GM23338 (cell line): ENCODE measurements around the gene CMPK1. TPM values are rescaled to one million over a fixed set of nuclear protein-coding genes. Genes with fewer than 3 reads are reported as not detected.

Source experiments
- ATAC-seq: fragments of 200-7000 bp; cut with Tn5 transposase; 3 replicates; pipeline ENCODE4 v1.9.1; 2020
- DNase-seq: peaks from one replicate; pipeline ENCODE4 v3.0.0-alpha.2; 2015; ENCODE audit warnings: low spot score
- H2AFZ ChIP-seq: fragments of 200-600 bp; sonication (generic); 2 replicates; pipeline ENCODE4 v1.8.0; 2016; ENCODE audit warnings: antibody characterized with exemption, mild to moderate bottlenecking, moderate library complexity
- H3F3A ChIP-seq: fragments of 200-600 bp; sonication (generic); replicated peaks from 2 replicates; pipeline ENCODE4 v1.8.0; 2017; ENCODE audit warnings: antibody characterized with exemption, mixed run types, low read depth
- H3K27ac ChIP-seq: fragments of 200-600 bp; sonication (generic); 2 replicates; pipeline ENCODE4 v1.6.1; 2016; ENCODE audit warnings: low read depth
- H3K27me3 ChIP-seq: fragments of 200-600 bp; sonication (generic); 2 replicates; pipeline ENCODE4 v1.8.0; 2016; ENCODE audit warnings: mild to moderate bottlenecking, mixed run types, moderate library complexity; ENCODE audit not compliant: insufficient read depth
- H3K36me3 ChIP-seq: fragments of 200-600 bp; sonication (generic); 2 replicates; pipeline ENCODE4 v1.8.0; 2016; ENCODE audit warnings: mild to moderate bottlenecking; ENCODE audit not compliant: insufficient read depth
- H3K4me1 ChIP-seq: fragments of 200-600 bp; sonication (generic); 2 replicates; pipeline ENCODE4 v1.8.0; 2016; ENCODE audit warnings: mild to moderate bottlenecking, moderate library complexity; ENCODE audit not compliant: insufficient read depth
- H3K4me2 ChIP-seq: fragments of 200-600 bp; sonication (generic); 2 replicates; pipeline ENCODE4 v1.7.1; 2017; ENCODE audit warnings: mixed run types
- H3K4me3 ChIP-seq: fragments of 200-600 bp; sonication (generic); 2 replicates; pipeline ENCODE4 v1.6.1; 2016; ENCODE audit warnings: mixed run types
- H3K79me2 ChIP-seq: fragments of 200-600 bp; sonication (generic); replicated peaks from 2 replicates; pipeline ENCODE4 v1.8.0; 2017; ENCODE audit warnings: mild to moderate bottlenecking; ENCODE audit not compliant: insufficient read depth
- H3K9me2 ChIP-seq: fragments of 200-600 bp; sonication (generic); 2 replicates; pipeline ENCODE4 v1.8.0; 2017; ENCODE audit not compliant: insufficient read depth
- H4K20me1 ChIP-seq: fragments of 200-600 bp; sonication (generic); replicated peaks from 2 replicates; pipeline ENCODE4 v1.8.0; 2017; ENCODE audit warnings: mild to moderate bottlenecking; ENCODE audit not compliant: insufficient read depth
- H3K27ac Mint-ChIP-seq: 2 replicates; pipeline ENCODE4 v1.8.0; 2020; ENCODE audit warnings: inconsistent platforms, mild to moderate bottlenecking, moderate library complexity, mixed read lengths
- H3K27me3 Mint-ChIP-seq: 3 replicates; pipeline ENCODE4 v1.8.0; 2022; ENCODE audit warnings: low read depth, mild to moderate bottlenecking, moderate library complexity, mixed read lengths, inconsistent platforms; ENCODE audit not compliant: insufficient read depth, poor library complexity
- H3K36me3 Mint-ChIP-seq: 3 replicates; pipeline ENCODE4 v1.8.0; 2021; ENCODE audit warnings: low read depth, mild to moderate bottlenecking, inconsistent platforms, moderate library complexity, mixed read lengths
- H3K4me1 Mint-ChIP-seq: 3 replicates; pipeline ENCODE4 v1.8.0; 2020; ENCODE audit warnings: mild to moderate bottlenecking, inconsistent platforms, mixed read lengths
- H3K4me3 Mint-ChIP-seq: 3 replicates; pipeline ENCODE4 v1.8.0; 2021; ENCODE audit warnings: moderate library complexity, mild to moderate bottlenecking, inconsistent platforms, mixed read lengths
- H3K9me3 Mint-ChIP-seq: 3 replicates; pipeline ENCODE4 v1.8.0; 2020; ENCODE audit warnings: moderate library complexity, mild to moderate bottlenecking, inconsistent platforms, mixed read lengths
- CREB1 ChIP-seq: fragments of 250-450 bp; sonication (Bioruptor Pico); IDR thresholded peaks from 2 replicates; pipeline ENCODE4 v1.5.0; 2020; ENCODE audit warnings: low read depth, mild to moderate bottlenecking, moderate library complexity
- EZH2 ChIP-seq: fragments of 200-600 bp; sonication (generic); IDR thresholded peaks from one replicate; pipeline ENCODE4 v1.8.0; 2017; ENCODE audit warnings: antibody characterized with exemption, mild to moderate bottlenecking, low read depth; ENCODE audit not compliant: unreplicated experiment
- EZH2phosphoT487 ChIP-seq: fragments of 200-600 bp; sonication (generic); IDR thresholded peaks from one replicate; pipeline ENCODE4 v1.8.1; 2018; ENCODE audit warnings: antibody characterized with exemption; ENCODE audit not compliant: unreplicated experiment
- JUNB ChIP-seq: IDR thresholded peaks from one replicate; pipeline ENCODE4 v1.6.1; 2016; ENCODE audit warnings: antibody characterized with exemption; ENCODE audit not compliant: unreplicated experiment
- NANOG ChIP-seq: IDR thresholded peaks from 2 replicates; pipeline ENCODE4 v1.6.1; 2016; ENCODE audit warnings: antibody characterized with exemption, borderline replicate concordance
- POLR2AphosphoS5 ChIP-seq: IDR thresholded peaks from 2 replicates; pipeline ENCODE4 v1.6.1; 2016; ENCODE audit warnings: antibody characterized with exemption, low read depth
- ZNF114 ChIP-seq: fragments of 250-450 bp; sonication (Bioruptor Pico); IDR thresholded peaks from 2 replicates; pipeline ENCODE4 v1.5.0; 2020; ENCODE audit warnings: mild to moderate bottlenecking, moderate library complexity
- polyA plus RNA-seq: library from polyadenylated mRNA; unstranded; fragments of >200 nt; fragmentation: Nextera tagmentation; extraction: Ambion mirVana; gene quantifications from 2 replicates; pipeline ENCODE4 v1.2.1, GENCODE V29; 2016
- total RNA-seq: library from RNA; depleted of rRNA; stranded (reverse); fragments of >200 nt; shearing (Covaris generic); gene quantifications from 2 replicates; pipeline ENCODE4 v1.2.3, GENCODE V29; 2014
- TF ChIP-seq, protein P1 (sequence below): fragments of 250-450 bp; sonication (Bioruptor Pico); IDR thresholded peaks from 2 replicates; pipeline ENCODE4 v1.5.0; 2020; ENCODE audit warnings: mild to moderate bottlenecking, moderate library complexity
- TF ChIP-seq, protein P2 (sequence below), 2 experiments: fragments of 200-600 bp in 1 of 2; sonication (generic) in 1 of 2; conservative IDR thresholded peaks; 2 replicates each; pipeline versions ENCODE4 v1.5.1 to v1.6.1; 2016 to 2017; ENCODE audit warnings: antibody characterized with exemption in 2 of 2, low read depth in 2 of 2, mild to moderate bottlenecking in 2 of 2, moderate library complexity in 1 of 2

CMPK1 gene
- total and polyA plus RNA-seq, 2 experiments from 2014 or later, result 22.8 to 28.6 TPM

DNA sequence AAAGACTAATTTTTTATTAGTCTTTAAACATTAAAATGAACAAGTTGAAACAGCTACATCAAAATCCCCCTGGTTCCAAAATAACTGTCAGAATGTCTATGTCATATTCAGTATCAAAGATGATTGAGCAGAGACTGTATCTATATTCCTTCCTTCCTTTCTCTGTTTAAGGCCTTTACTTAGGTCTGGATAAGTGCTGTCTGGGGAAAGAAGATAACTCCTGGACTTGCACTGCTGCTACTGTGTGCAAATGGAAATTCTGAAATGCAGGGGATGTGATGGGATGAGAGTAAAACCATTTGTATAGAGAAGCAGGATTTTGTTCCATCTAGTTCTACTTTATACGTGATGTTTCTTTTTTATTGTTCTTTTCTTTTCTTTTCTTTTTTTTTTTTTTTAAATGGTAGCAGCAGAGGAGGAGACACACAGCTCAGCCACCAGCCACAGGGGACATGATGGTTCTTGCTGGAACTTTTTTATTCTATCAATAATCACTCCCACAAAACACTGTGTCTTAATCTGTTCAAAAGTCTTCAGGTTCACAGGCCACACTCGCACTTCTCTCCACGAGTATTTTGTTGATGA lies 48.9 kb downstream of the CMPK1 start (continued):
- TF ChIP-seq, protein P1, sequence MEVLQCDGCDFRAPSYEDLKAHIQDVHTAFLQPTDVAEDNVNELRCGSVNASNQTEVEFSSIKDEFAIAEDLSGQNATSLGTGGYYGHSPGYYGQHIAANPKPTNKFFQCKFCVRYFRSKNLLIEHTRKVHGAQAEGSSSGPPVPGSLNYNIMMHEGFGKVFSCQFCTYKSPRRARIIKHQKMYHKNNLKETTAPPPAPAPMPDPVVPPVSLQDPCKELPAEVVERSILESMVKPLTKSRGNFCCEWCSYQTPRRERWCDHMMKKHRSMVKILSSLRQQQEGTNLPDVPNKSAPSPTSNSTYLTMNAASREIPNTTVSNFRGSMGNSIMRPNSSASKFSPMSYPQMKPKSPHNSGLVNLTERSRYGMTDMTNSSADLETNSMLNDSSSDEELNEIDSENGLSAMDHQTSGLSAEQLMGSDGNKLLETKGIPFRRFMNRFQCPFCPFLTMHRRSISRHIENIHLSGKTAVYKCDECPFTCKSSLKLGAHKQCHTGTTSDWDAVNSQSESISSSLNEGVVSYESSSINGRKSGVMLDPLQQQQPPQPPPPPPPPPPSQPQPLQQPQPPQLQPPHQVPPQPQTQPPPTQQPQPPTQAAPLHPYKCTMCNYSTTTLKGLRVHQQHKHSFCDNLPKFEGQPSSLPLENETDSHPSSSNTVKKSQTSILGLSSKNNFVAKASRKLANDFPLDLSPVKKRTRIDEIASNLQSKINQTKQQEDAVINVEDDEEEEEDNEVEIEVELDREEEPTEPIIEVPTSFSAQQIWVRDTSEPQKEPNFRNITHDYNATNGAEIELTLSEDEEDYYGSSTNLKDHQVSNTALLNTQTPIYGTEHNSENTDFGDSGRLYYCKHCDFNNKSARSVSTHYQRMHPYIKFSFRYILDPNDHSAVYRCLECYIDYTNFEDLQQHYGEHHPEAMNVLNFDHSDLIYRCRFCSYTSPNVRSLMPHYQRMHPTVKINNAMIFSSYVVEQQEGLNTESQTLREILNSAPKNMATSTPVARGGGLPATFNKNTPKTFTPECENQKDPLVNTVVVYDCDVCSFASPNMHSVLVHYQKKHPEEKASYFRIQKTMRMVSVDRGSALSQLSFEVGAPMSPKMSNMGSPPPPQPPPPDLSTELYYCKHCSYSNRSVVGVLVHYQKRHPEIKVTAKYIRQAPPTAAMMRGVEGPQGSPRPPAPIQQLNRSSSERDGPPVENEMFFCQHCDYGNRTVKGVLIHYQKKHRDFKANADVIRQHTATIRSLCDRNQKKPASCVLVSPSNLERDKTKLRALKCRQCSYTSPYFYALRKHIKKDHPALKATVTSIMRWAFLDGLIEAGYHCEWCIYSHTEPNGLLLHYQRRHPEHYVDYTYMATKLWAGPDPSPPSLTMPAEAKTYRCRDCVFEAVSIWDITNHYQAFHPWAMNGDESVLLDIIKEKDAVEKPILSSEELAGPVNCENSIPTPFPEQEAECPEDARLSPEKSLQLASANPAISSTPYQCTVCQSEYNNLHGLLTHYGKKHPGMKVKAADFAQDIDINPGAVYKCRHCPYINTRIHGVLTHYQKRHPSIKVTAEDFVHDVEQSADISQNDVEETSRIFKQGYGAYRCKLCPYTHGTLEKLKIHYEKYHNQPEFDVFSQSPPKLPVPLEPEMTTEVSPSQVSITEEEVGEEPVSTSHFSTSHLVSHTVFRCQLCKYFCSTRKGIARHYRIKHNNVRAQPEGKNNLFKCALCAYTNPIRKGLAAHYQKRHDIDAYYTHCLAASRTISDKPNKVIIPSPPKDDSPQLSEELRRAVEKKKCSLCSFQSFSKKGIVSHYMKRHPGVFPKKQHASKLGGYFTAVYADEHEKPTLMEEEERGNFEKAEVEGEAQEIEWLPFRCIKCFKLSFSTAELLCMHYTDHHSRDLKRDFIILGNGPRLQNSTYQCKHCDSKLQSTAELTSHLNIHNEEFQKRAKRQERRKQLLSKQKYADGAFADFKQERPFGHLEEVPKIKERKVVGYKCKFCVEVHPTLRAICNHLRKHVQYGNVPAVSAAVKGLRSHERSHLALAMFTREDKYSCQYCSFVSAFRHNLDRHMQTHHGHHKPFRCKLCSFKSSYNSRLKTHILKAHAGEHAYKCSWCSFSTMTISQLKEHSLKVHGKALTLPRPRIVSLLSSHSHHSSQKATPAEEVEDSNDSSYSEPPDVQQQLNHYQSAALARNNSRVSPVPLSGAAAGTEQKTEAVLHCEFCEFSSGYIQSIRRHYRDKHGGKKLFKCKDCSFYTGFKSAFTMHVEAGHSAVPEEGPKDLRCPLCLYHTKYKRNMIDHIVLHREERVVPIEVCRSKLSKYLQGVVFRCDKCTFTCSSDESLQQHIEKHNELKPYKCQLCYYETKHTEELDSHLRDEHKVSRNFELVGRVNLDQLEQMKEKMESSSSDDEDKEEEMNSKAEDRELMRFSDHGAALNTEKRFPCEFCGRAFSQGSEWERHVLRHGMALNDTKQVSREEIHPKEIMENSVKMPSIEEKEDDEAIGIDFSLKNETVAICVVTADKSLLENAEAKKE (CRISPR knock-in tag), result no peak

DNA sequence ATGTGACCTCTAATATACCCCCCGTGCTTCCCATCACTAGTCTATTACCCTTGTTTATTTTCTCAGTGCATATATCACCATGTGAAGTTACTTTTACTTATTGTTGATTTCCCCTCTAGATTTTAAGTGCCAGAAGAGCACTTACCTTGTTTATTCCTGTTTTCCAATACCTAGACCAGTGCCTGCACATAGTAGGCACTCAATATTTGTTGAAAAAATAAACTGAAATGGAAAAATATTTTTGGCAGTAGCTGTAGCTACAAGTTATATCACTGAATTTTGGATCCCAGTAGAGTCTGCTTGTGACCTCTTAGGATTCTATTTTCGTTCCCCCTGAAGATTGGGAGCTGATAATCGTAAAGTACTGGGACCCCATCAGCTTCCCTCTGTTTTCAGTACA lies 50.5 kb downstream of the CMPK1 start:
- Histone ChIP-seq H3K4me3 (no peak overlapping the region), H3K36me3 (no peaks in the 10 kb centered on the region), H4K20me1 (no peaks in the 10 kb centered on the region), H2AFZ (no peak overlapping the region), H3K79me2 (no peaks in the 10 kb centered on the region), H3F3A (no peaks in the 10 kb centered on the region), H3K9me2 (no peaks in the 10 kb centered on the region), H3K27ac (no peak overlapping the region), H3K4me2 (no peak overlapping the region), H3K4me1 (0 out of 2 replicates have a peak, but pooled peaks cover 5% of the 10 kb centered on the region), H3K27me3 (peaks cover 11% of the 10 kb centered on the region)
- peaks cover 7% of the 10 kb centered on the region for H3K27me3 Mint-ChIP-seq
- no peak for DNase-seq
- no peaks in the 10 kb centered on the region for H3K36me3 Mint-ChIP-seq
- H3K4me3 Mint-ChIP-seq, result no peak overlapping the region
- H3K27ac Mint-ChIP-seq, result no peak overlapping the region
- no peaks in the 10 kb centered on the region for H3K9me3 Mint-ChIP-seq
- ATAC-seq, result no peak
- H3K4me1 Mint-ChIP-seq, result peaks cover 6% of the 10 kb centered on the region; the same call in 2 of the 3 replicates
- no peak for TF ChIP-seq JUNB
- no peak for TF ChIP-seq CREB1 (CRISPR knock-in tag)
- TF ChIP-seq POLR2AphosphoS5, result no peak
- no peak for TF ChIP-seq ZNF114 (CRISPR knock-in tag)
- no peak for TF ChIP-seq NANOG
- TF ChIP-seq EZH2, result no peak
- TF ChIP-seq EZH2phosphoT487, result no peak
- TF ChIP-seq, protein P2, sequence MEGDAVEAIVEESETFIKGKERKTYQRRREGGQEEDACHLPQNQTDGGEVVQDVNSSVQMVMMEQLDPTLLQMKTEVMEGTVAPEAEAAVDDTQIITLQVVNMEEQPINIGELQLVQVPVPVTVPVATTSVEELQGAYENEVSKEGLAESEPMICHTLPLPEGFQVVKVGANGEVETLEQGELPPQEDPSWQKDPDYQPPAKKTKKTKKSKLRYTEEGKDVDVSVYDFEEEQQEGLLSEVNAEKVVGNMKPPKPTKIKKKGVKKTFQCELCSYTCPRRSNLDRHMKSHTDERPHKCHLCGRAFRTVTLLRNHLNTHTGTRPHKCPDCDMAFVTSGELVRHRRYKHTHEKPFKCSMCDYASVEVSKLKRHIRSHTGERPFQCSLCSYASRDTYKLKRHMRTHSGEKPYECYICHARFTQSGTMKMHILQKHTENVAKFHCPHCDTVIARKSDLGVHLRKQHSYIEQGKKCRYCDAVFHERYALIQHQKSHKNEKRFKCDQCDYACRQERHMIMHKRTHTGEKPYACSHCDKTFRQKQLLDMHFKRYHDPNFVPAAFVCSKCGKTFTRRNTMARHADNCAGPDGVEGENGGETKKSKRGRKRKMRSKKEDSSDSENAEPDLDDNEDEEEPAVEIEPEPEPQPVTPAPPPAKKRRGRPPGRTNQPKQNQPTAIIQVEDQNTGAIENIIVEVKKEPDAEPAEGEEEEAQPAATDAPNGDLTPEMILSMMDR (conservative IDR thresholded peaks at IDR 0.05; ENCODE audit: low read depth in 2 of 2), result no peak
